Stimulated activated CD8-positive, alpha-beta memory T cell treated with anti-CD3 and anti-CD28 coated beads, Interleukin-15, amount 100 ng/mL, for 24 hours (primary cell): ENCODE data around the gene CDCA5.

ENCODE experiments used
- DNase-seq: peaks from one replicate; pipeline ENCODE4 v3.0.0-alpha.2; 2020; ENCODE audit warnings: low read depth

Gene CDCA5

GRCh38 chr11:65043881-65044501 lies 39.8 kb downstream of the CDCA5 start:
- no peak for DNase-seq

- no peak for DNase-seq
Observed at GRCh38 chr11:65042891-65043290, 40.9 kb downstream of the CDCA5 start.

DNA sequence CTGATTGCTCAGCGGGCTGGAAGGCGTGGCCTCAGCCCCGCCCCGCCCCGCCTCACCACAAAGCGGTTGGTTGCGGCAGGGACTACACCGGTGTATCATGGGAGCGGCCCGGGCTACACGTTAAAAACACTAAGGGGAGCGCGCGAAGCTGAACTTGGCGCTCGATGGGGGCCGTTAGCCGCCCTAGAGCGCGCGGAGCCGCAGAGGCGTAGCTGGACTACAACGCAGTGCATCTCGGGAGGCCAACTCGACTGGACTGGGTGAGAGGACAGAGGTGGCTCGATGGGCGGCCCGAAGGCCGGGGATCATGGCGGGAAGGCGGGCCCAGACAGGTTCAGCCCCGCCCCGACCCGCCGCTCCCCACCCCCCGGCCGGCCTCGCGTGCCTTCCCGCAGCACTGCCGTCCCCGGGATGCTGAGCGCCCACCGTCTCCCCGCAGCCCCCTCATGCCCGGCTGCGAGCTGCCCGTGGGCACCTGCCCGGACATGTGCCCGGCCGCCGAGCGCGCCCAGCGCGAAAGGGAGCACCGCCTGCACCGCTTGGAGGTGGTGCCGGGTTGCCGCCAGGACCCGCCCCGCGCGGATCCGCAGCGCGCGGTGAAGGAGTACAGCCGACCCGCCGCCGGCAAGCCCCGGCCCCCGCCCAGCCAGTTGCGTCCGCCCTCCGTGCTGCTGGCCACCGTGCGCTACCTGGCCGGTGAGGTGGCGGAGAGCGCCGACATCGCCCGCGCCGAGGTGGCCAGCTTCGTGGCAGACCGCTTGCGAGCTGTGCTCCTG lies 42.8 kb downstream of the CDCA5 start, which contains the start of gene SAC3D1:
TSS of gene SAC3D1 (plus strand) at position 364 of the 776 bp plus-strand sequence. CDS start at position 447, 83 bp downstream.
- DNase-seq = peak; percentile 70

GRCh38 chr11:65040520-65040846 lies 43.4 kb downstream of the CDCA5 start:
- DNase-seq = no peak

DNA sequence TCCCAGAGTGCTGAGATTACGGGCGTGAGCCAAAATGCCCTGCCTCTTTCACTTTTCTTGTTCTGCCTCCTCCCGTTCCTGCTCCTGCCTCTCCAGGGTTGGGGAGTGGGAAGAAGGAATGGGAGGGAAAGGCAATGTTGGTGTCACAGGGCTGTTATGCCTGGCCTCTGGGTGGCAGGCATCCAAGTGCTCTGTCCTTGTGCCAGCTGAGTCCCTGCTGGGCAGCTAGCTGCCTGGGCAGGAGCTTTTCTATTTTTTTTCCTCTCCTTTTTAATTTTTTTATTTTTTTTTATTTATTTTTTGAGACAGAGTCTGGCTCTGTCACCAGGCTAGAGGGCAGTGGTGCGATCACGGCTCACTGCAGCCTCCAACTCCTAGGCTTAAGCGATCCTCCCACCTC lies 46.9 kb downstream of the CDCA5 start:
- DNase-seq = no peak

DNA sequence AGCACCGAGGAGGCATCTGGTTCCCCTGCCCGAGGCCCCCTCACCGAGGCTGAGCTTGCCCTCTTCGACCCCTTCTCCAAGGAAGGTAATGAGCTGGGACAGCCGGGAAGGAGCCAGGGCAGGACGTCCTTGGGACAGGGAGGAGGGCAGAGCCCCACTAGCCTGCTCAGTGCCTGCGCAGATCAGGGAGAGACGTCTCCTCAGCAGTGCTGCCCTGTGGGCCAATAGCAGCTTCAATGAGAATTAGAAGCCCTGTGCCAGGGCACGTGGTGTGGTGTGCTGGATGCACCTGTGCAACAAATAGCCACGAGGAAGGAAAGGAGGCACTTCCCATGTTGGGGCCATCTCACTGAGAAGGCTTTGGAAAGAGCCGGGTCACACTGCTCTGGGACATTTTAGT lies 48.3 kb downstream of the CDCA5 start:
- DNase-seq = no peak

GRCh38 chr11:65034423-65034822 lies 49.4 kb downstream of the CDCA5 start:
- no peak for DNase-seq

DNA sequence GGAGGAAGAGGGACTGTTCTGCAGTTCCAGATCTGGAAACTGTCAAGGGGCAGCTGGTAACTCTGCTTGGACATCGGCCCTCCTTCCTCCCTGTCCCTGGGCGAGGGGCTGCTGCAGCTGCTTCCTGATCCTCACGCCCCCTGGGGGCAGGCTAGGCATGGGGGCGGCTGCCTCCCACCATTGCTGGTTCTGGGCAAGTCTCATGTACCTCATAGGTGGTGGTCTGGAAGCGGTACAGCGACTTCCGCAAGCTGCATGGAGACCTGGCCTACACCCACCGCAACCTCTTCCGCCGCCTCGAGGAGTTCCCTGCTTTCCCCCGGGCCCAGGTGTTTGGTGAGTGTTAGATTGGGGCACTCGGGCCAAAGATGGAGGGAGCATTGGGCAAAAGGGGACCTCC lies 51.6 kb downstream of the CDCA5 start:
- DNase-seq = no peak
